ENCODE results near the gene PDZD2.

Gene PDZD2

DNA sequence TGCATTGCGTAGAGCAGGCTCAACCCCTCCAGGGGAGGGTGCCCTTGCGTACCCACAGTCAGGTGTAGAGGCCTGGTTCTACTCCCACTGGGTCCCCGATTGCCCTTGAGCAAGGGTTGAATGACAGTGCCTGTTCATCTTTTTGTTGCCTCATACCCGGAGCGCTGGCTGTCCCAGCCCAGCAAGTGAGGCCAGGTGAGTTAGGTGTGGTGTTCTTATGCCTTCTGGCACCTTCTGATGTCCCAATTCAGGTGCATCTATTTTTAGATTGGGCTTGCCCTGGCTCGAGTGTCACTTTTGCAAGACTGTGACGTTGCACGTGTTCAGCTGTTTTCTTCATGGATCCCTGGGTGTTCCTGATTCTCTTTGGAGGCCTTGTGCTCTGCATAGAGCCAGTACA, 277.4 kb downstream of the PDZD2 start:
- TF ChIP-seq, protein P1, sequence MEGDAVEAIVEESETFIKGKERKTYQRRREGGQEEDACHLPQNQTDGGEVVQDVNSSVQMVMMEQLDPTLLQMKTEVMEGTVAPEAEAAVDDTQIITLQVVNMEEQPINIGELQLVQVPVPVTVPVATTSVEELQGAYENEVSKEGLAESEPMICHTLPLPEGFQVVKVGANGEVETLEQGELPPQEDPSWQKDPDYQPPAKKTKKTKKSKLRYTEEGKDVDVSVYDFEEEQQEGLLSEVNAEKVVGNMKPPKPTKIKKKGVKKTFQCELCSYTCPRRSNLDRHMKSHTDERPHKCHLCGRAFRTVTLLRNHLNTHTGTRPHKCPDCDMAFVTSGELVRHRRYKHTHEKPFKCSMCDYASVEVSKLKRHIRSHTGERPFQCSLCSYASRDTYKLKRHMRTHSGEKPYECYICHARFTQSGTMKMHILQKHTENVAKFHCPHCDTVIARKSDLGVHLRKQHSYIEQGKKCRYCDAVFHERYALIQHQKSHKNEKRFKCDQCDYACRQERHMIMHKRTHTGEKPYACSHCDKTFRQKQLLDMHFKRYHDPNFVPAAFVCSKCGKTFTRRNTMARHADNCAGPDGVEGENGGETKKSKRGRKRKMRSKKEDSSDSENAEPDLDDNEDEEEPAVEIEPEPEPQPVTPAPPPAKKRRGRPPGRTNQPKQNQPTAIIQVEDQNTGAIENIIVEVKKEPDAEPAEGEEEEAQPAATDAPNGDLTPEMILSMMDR (IDR thresholded peaks at IDR 0.05; ENCODE audit: low read length), result no peak
- TF ChIP-seq EZH2 (optimal IDR thresholded peaks at IDR 0.05; ENCODE audit: low read depth, low read length) (no peak), EZH2phosphoT487 (IDR thresholded peaks at IDR 0.05; ENCODE audit: low read length) (no peak)
- Histone ChIP-seq H3K9ac (ENCODE audit: low read length) (no peak overlapping the region), H3K27me3 (replicated peaks; ENCODE audit: insufficient read depth, low read length) (no peaks in the 10 kb centered on the region), H3K36me3 (replicated peaks; ENCODE audit: insufficient read depth, low read length) (no peaks in the 10 kb centered on the region), H3K4me1 (ENCODE audit: low read length) (no peaks in the 10 kb centered on the region), H3K79me2 (ENCODE audit: low read length) (no peaks in the 10 kb centered on the region), H3K4me2 (ENCODE audit: low read depth, low read length) (no peak overlapping the region), H3F3A (ENCODE audit: insufficient read depth, low read length) (no peaks in the 10 kb centered on the region), H2AFZ (ENCODE audit: low read length) (no peak overlapping the region), H4K20me1 (ENCODE audit: insufficient read depth, low read length) (no peaks in the 10 kb centered on the region), H3K27ac (ENCODE audit: low read length) (no peak overlapping the region), H3K4me3 (ENCODE audit: low read length) (no peak overlapping the region), H3K9me3 (replicated peaks; ENCODE audit: insufficient read depth, low read length) (no peaks in the 10 kb centered on the region), H3K9me2 (replicated peaks; ENCODE audit: insufficient read depth, low read length) (no peaks in the 10 kb centered on the region)
- DNase-seq, result no peak

DNA sequence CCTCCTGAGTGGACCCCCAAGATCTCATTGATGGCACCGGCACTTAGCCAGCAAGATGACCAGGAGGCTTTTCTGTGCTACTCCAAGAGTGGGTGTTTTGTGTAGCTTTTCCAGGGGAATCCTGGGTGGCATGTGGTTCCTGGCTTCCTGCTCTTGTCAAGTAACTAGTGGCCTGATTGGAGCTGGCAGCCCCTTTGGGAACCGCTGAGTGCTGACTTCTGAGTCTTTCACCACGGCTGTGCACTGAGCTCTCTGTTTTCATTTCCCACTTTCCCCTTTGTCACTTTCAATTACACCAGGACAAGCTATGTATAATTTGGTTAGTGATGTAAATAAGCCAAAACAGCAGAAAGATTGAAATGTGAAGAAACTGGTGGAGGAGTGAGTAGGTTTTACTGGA, 279.8 kb downstream of the PDZD2 start:
- H3K4me2 ChIP-seq (ENCODE audit: low read depth, low read length), result no peak overlapping the region
- H3K27ac ChIP-seq (ENCODE audit: low read length), result no peak overlapping the region
- H3K9ac ChIP-seq (ENCODE audit: low read length), result no peak overlapping the region
- H3K79me2 ChIP-seq (ENCODE audit: low read length), result no peaks in the 10 kb centered on the region
- H3K27me3 ChIP-seq (replicated peaks; ENCODE audit: insufficient read depth, low read length), result no peaks in the 10 kb centered on the region
- H3K9me2 ChIP-seq (replicated peaks; ENCODE audit: insufficient read depth, low read length), result no peaks in the 10 kb centered on the region
- H4K20me1 ChIP-seq (ENCODE audit: insufficient read depth, low read length), result no peaks in the 10 kb centered on the region
- no peak overlapping the region for H2AFZ ChIP-seq (ENCODE audit: low read length)
- H3K36me3 ChIP-seq (replicated peaks; ENCODE audit: insufficient read depth, low read length), result no peaks in the 10 kb centered on the region
- no peaks in the 10 kb centered on the region for H3K9me3 ChIP-seq (replicated peaks; ENCODE audit: insufficient read depth, low read length)
- no peaks in the 10 kb centered on the region for H3K4me1 ChIP-seq (ENCODE audit: low read length)
- no peaks in the 10 kb centered on the region for H3F3A ChIP-seq (ENCODE audit: insufficient read depth, low read length)
- no peak overlapping the region for H3K4me3 ChIP-seq (ENCODE audit: low read length)
- DNase-seq, result no peak
- TF ChIP-seq EZH2phosphoT487 (IDR thresholded peaks at IDR 0.05; ENCODE audit: low read length), result no peak
- no peak for TF ChIP-seq EZH2 (optimal IDR thresholded peaks at IDR 0.05; ENCODE audit: low read depth, low read length)
- TF ChIP-seq, protein P1 (IDR thresholded peaks at IDR 0.05; ENCODE audit: low read length), result no peak

DNA sequence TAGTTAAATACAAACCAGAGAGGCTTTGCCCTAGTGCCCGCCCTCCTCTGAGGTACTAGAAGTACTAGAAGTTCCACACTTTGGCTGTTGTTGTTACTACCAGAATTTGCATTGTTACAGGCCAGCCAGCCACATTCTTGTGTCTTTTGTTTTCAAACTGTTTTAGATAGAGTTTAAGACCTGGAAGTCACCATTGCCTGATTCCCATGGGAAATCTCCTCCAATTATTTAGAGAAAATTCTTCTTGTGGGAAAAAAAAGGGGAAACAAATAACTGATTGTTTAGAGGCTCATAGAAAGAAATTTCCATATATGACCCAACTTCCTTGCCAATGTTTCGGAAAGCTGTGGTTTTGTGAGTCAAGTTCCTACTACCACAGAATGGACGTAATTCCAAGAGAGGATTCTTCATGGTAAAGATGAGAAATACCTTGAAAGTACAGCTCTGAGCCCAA, 282.9 kb downstream of the PDZD2 start:
- no peaks in the 10 kb centered on the region for H3K4me1 ChIP-seq (ENCODE audit: low read length)
- no peak overlapping the region for H3K27ac ChIP-seq (ENCODE audit: low read length)
- no peak for DNase-seq

More for the DNA sequence above, 282.9 kb downstream of the PDZD2 start:
- H4K20me1 ChIP-seq (ENCODE audit: insufficient read depth, low read length), result no peaks in the 10 kb centered on the region
- H3F3A ChIP-seq (ENCODE audit: insufficient read depth, low read length), result no peaks in the 10 kb centered on the region
- H3K9me2 ChIP-seq (replicated peaks; ENCODE audit: insufficient read depth, low read length), result no peaks in the 10 kb centered on the region
- no peak overlapping the region for H3K4me2 ChIP-seq (ENCODE audit: low read depth, low read length)
- H3K4me3 ChIP-seq (ENCODE audit: low read length), result no peak overlapping the region
- TF ChIP-seq EZH2 (optimal IDR thresholded peaks at IDR 0.05; ENCODE audit: low read depth, low read length) (no peak), EZH2phosphoT487 (IDR thresholded peaks at IDR 0.05; ENCODE audit: low read length) (no peak)
- TF ChIP-seq, protein P1 (IDR thresholded peaks at IDR 0.05; ENCODE audit: low read length), result no peak
- no peaks in the 10 kb centered on the region for H3K79me2 ChIP-seq (ENCODE audit: low read length)
- no peaks in the 10 kb centered on the region for H3K36me3 ChIP-seq (replicated peaks; ENCODE audit: insufficient read depth, low read length)
- H3K9ac ChIP-seq (ENCODE audit: low read length), result no peak overlapping the region
- no peak overlapping the region for H2AFZ ChIP-seq (ENCODE audit: low read length)
- H3K27me3 ChIP-seq (replicated peaks; ENCODE audit: insufficient read depth, low read length), result no peaks in the 10 kb centered on the region
- H3K9me3 ChIP-seq (replicated peaks; ENCODE audit: insufficient read depth, low read length), result no peaks in the 10 kb centered on the region

All from MM.1S (cell line).